NOMO-1 treated with dmso at 0.1 percent for 144 hours (cell line): ENCODE results near the gene TMPRSS12.
"Not testable (repeated sequence)": the region's sequence is repeated elsewhere in the genome, so short reads cannot be mapped to it uniquely, and the experiment has no call there.

Experiments used
- DNase-seq: peaks from one replicate; lab custom pipeline; 2025; ENCODE audit not compliant: unreplicated experiment; lab: John Stamatoyannopoulos, UW

TMPRSS12 gene

GRCh38 chr12:50855679-50856078 is 13.0 kb downstream of the TMPRSS12 start:
- DNase-seq = not testable (repeated sequence)

GRCh38 chr12:50859621-50860310 is 17.0 kb downstream of the TMPRSS12 start:
- no peak for DNase-seq

GRCh38 chr12:50862316-50862715 is 19.6 kb downstream of the TMPRSS12 start:
- DNase-seq = no peak

GRCh38 chr12:50865266-50865665 is 22.5 kb downstream of the TMPRSS12 start:
- DNase-seq = no peak

GRCh38 chr12:50868881-50869280 is 26.2 kb downstream of the TMPRSS12 start:
- DNase-seq = not testable (repeated sequence)

GRCh38 chr12:50882563-50882962 is 39.8 kb downstream of the TMPRSS12 start:
- no peak for DNase-seq

GRCh38 chr12:50887191-50887590 is 44.5 kb downstream of the TMPRSS12 start:
- no peak for DNase-seq

- no peak for DNase-seq
These were observed 45.9 kb downstream of the TMPRSS12 start for GRCh38 chr12:50888666-50889065.

- no peak for DNase-seq
These were observed 51.5 kb downstream of the TMPRSS12 start for GRCh38 chr12:50894241-50894640.

GRCh38 chr12:50901685-50902113 is 59.0 kb downstream of the TMPRSS12 start:
- DNase-seq = no peak

- not testable (repeated sequence) for DNase-seq
These were observed 65.8 kb downstream of the TMPRSS12 start for GRCh38 chr12:50908479-50908878.

GRCh38 chr12:50912361-50912760 is 69.6 kb downstream of the TMPRSS12 start:
- DNase-seq = not testable (repeated sequence)

GRCh38 chr12:50913224-50913623 is 70.5 kb downstream of the TMPRSS12 start:
- DNase-seq = no peak

- DNase-seq = no peak
These were observed 72.3 kb downstream of the TMPRSS12 start for GRCh38 chr12:50914872-50915484.

- DNase-seq = no peak
These were observed 73.6 kb downstream of the TMPRSS12 start for GRCh38 chr12:50916292-50916691.

GRCh38 chr12:50918584-50919316 is 76.0 kb downstream of the TMPRSS12 start:
- no peak for DNase-seq

- DNase-seq = no peak
These were observed 80.1 kb downstream of the TMPRSS12 start for GRCh38 chr12:50922820-50923219.

- no peak for DNase-seq
These were observed 80.8 kb downstream of the TMPRSS12 start for GRCh38 chr12:50923361-50924130.

GRCh38 chr12:50924131-50924438 is 81.4 kb downstream of the TMPRSS12 start:
- no peak for DNase-seq

GRCh38 chr12:50924439-50925341 is 82.0 kb downstream of the TMPRSS12 start:
- DNase-seq = peak; percentile 94

- no peak for DNase-seq
These were observed 82.6 kb downstream of the TMPRSS12 start for GRCh38 chr12:50925342-50925651.
